Loucy (cell line): ENCODE measurements around the gene EFCAB12.

ENCODE experiments used
- H2AFZ ChIP-seq: fragments of 200-600 bp; sonication (generic); 2 replicates; pipeline ENCODE4 v1.6.0; 2016; ENCODE audit warnings: antibody characterized with exemption, mild to moderate bottlenecking, low read length, moderate library complexity
- H3F3A ChIP-seq: fragments of 200-600 bp; 2 replicates; pipeline ENCODE4 v1.6.0; 2016; ENCODE audit warnings: antibody characterized with exemption, low read depth, mild to moderate bottlenecking
- H3K27me3 ChIP-seq: fragments of 200-600 bp; sonication (generic); 2 replicates; pipeline ENCODE4 v1.6.1; 2014; ENCODE audit warnings: low read length, mild to moderate bottlenecking; ENCODE audit not compliant: insufficient read depth, poor library complexity, severe bottlenecking
- H3K36me3 ChIP-seq: fragments of 200-600 bp; sonication (generic); 2 replicates; pipeline ENCODE4 v1.6.1; 2016; ENCODE audit warnings: low read length; ENCODE audit not compliant: insufficient read depth
- H3K4me1 ChIP-seq: fragments of 200-600 bp; sonication (generic); 2 replicates; pipeline ENCODE4 v1.5.1; 2014; ENCODE audit warnings: low read length, mild to moderate bottlenecking; ENCODE audit not compliant: insufficient read depth, poor library complexity, severe bottlenecking
- H3K4me2 ChIP-seq: fragments of 200-600 bp; sonication (generic); 2 replicates; pipeline ENCODE4 v1.6.0; 2014; ENCODE audit warnings: antibody characterized with exemption, low read length, low read depth, mild to moderate bottlenecking; ENCODE audit not compliant: poor library complexity, severe bottlenecking
- H3K4me3 ChIP-seq: fragments of 200-600 bp; sonication (generic); 2 replicates; pipeline ENCODE4 v1.5.1; 2014; ENCODE audit warnings: low read length, mild to moderate bottlenecking, mixed read lengths; ENCODE audit not compliant: poor library complexity, severe bottlenecking
- H3K79me2 ChIP-seq: fragments of 200-600 bp; sonication (generic); 2 replicates; pipeline ENCODE4 v1.6.1; 2014; ENCODE audit warnings: low read length; ENCODE audit not compliant: insufficient read depth
- H3K9ac ChIP-seq: fragments of 200-600 bp; sonication (generic); 2 replicates; pipeline ENCODE4 v1.6.0; 2014; ENCODE audit warnings: mild to moderate bottlenecking, low read depth, low read length, moderate library complexity; ENCODE audit not compliant: poor library complexity, severe bottlenecking
- H3K9me2 ChIP-seq: fragments of 200-600 bp; sonication (generic); replicated peaks from 2 replicates; pipeline ENCODE4 v1.6.1; 2016; ENCODE audit warnings: low read depth, low read length, mixed read lengths
- H3K9me3 ChIP-seq: fragments of 200-600 bp; sonication (generic); 2 replicates; pipeline ENCODE4 v1.6.1; 2014; ENCODE audit warnings: mild to moderate bottlenecking, antibody characterized with exemption, low read length, low read depth; ENCODE audit not compliant: insufficient read depth
- H4K20me1 ChIP-seq: fragments of 200-600 bp; sonication (generic); 2 replicates; pipeline ENCODE4 v1.6.0; 2014; ENCODE audit warnings: antibody characterized with exemption, low read length, mild to moderate bottlenecking; ENCODE audit not compliant: insufficient read depth, poor library complexity, severe bottlenecking
- CTCF ChIP-seq: fragments of 200-600 bp; sonication (generic); conservative IDR thresholded peaks from 2 replicates; pipeline ENCODE4 v1.5.1; 2014; ENCODE audit warnings: mild to moderate bottlenecking, antibody characterized with exemption, low read length
- EZH2phosphoT487 ChIP-seq: fragments of 200-600 bp; IDR thresholded peaks from 2 replicates; pipeline ENCODE4 v1.6.1; 2018; ENCODE audit warnings: antibody characterized with exemption, mild to moderate bottlenecking, moderate library complexity, borderline replicate concordance

EFCAB12 gene

GRCh38 chr3:129402210-129402609 lies 26.2 kb downstream of the EFCAB12 start:
- Histone ChIP-seq H3K9ac (no peak overlapping the region), H3K79me2 (peaks cover 21% of the 10 kb centered on the region), H3K4me1 (peaks cover 19% of the 10 kb centered on the region), H3K36me3 (no peaks in the 10 kb centered on the region), H3K4me2 (no peak overlapping the region), H3K9me3 (no peaks in the 10 kb centered on the region), H2AFZ (no peak overlapping the region), H3F3A (no peaks in the 10 kb centered on the region), H3K9me2 (no peaks in the 10 kb centered on the region), H3K4me3 (no peak overlapping the region), H4K20me1 (peaks cover 19% of the 10 kb centered on the region), H3K27me3 (no peaks in the 10 kb centered on the region)
- TF ChIP-seq CTCF (no peak), EZH2phosphoT487 (no peak)

GRCh38 chr3:129399895-129400357 lies 28.5 kb downstream of the EFCAB12 start:
- Histone ChIP-seq H3K79me2 (peaks cover 44% of the 10 kb centered on the region), H3K9me2 (no peaks in the 10 kb centered on the region), H3K9me3 (no peaks in the 10 kb centered on the region), H4K20me1 (peaks cover 33% of the 10 kb centered on the region), H3K9ac (peak overlapping the region; percentile 92), H3F3A (no peaks in the 10 kb centered on the region), H3K27me3 (no peaks in the 10 kb centered on the region), H3K4me3 (peak overlapping the region; percentile 99), H3K4me1 (peaks cover 39% of the 10 kb centered on the region), H3K36me3 (no peaks in the 10 kb centered on the region), H3K4me2 (peak overlapping the region; percentile 100), H2AFZ (peak overlapping the region; percentile 83)
- no peak for TF ChIP-seq EZH2phosphoT487
- TF ChIP-seq CTCF, result peak; percentile 16; the same call in 1 of the 2 replicates

GRCh38 chr3:129399145-129399894 lies 29.1 kb downstream of the EFCAB12 start:
- peaks cover 41% of the 10 kb centered on the region for H3K4me1 ChIP-seq
- H3K4me3 ChIP-seq, result peak overlapping the region; percentile 99
- peak overlapping the region; percentile 92 for H3K9ac ChIP-seq
- peak overlapping the region; percentile 83 for H2AFZ ChIP-seq
- peaks cover 50% of the 10 kb centered on the region for H3K79me2 ChIP-seq
- TF ChIP-seq EZH2phosphoT487 (no peak), CTCF (peak; percentile 94)
- H3K9me3 ChIP-seq, result no peaks in the 10 kb centered on the region
- H3K36me3 ChIP-seq, result no peaks in the 10 kb centered on the region
- no peaks in the 10 kb centered on the region for H3K27me3 ChIP-seq
- peak overlapping the region; percentile 100 for H3K4me2 ChIP-seq
- H3F3A ChIP-seq, result no peaks in the 10 kb centered on the region
- peaks cover 37% of the 10 kb centered on the region for H4K20me1 ChIP-seq
- no peaks in the 10 kb centered on the region for H3K9me2 ChIP-seq
